Measurements from ENCODE around the gene ASCC1. TPM values are rescaled to one million over a fixed set of nuclear protein-coding genes. Genes with fewer than 3 reads are reported as not detected.

Gene ASCC1
- total and polyA plus RNA-seq, 10 donors = 11.9 to 41.7 (median 33.8) TPM

DNA sequence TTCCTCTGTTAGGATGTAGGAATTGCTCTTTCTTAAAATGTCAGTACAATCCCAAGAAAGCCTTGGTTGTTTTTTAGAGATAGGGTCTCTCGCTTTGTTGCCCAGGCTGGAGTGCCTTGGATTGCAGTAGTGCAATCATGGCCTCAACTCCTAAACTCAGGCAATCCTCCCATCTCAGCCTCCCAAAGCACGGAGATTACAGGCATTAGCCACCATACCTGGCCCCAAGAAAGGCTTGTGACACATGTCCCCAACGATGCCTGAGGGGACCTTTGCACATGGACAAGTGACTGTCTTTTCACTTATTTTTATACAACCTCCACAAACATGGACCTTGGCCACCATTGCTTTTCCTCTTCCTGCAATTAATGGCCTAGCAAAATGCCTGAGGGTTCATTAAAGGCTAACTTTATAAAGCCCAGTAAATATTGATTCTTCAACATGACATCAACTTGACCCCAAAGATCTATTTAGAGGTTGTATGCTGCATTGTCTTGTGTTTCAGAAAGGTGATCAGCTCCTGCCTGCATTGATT, 117.7 kb downstream of the ASCC1 start:
- Histone ChIP-seq H3K27me3 (replicated peaks in 1 of 7) (no peaks in the 10 kb centered on the region), H3K4me1 (no peaks in the 10 kb centered on the region), H3K36me3 (peaks cover 0 to 93% (median 40%) of the 10 kb centered on the region in 6 donors), H3K4me3 (no peak overlapping the region), H3K9me3 (no peaks in the 10 kb centered on the region), H3K27ac (no peak overlapping the region)
- 90 to 95% (median 93%) methylated on average over 3 of the region's 3 CpGs for WGBS, 5 donors
- intact Hi-C loops (cut with DNase I; ENCODE audit: low total_unique reads) = no loop called here
- TF ChIP-seq POLR2AphosphoS5 (IDR thresholded peaks at IDR 0.05) (no peak), POLR2A (IDR thresholded peaks at IDR 0.05) (no peak)
- TF ChIP-seq, protein P1, sequence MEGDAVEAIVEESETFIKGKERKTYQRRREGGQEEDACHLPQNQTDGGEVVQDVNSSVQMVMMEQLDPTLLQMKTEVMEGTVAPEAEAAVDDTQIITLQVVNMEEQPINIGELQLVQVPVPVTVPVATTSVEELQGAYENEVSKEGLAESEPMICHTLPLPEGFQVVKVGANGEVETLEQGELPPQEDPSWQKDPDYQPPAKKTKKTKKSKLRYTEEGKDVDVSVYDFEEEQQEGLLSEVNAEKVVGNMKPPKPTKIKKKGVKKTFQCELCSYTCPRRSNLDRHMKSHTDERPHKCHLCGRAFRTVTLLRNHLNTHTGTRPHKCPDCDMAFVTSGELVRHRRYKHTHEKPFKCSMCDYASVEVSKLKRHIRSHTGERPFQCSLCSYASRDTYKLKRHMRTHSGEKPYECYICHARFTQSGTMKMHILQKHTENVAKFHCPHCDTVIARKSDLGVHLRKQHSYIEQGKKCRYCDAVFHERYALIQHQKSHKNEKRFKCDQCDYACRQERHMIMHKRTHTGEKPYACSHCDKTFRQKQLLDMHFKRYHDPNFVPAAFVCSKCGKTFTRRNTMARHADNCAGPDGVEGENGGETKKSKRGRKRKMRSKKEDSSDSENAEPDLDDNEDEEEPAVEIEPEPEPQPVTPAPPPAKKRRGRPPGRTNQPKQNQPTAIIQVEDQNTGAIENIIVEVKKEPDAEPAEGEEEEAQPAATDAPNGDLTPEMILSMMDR (IDR thresholded peaks at IDR 0.05 in 8 of 11, conservative IDR thresholded peaks at IDR 0.05 in 3 of 11) = no peak
- DNase-seq = no peak

DNA sequence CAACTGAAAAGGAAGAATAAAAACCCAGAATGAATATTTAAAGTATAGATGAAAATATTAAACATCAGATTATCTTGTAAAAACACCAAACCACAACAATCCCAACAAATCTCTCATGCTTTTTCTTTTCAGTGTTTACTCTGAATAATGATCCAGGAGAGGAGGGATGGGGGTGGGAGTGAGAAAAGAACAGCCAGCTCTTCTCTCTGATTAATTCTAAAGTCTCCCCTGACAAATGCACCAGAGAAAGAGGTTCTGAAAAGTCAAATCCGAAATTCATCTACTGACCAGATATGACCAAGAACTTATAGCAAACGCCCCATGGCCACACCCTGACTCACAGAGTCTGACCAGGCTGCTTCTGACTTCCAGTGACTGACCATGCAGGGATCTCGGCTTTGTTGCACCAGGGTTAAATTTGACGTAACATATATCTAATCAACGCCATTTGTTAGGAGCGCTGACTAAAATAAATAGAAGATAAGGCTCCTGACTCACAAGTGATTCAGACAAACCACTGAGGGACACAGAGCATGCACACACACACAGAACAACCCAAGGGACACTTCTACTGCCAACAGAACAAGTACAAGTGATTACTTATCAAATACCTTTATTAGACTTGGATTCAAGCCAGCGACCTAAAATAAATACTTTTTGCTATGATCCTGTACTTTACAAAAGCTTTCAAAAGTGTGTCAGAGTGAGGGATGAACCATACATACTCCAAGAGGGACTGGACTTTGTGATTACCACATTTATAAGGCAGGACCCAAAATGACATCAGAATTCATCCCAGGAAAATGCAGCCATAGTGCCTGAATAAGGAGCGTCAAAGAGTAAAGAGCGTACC, 118.4 kb downstream of the ASCC1 start:
- Histone ChIP-seq H3K4me1 (no peaks in the 10 kb centered on the region), H3K36me3 (peaks cover 0 to 92% (median 39%) of the 10 kb centered on the region in 6 donors), H3K4me3 (no peak overlapping the region), H3K27ac (no peak overlapping the region), H3K27me3 (replicated peaks in 1 of 7) (no peaks in the 10 kb centered on the region), H3K9me3 (no peaks in the 10 kb centered on the region)
- intact Hi-C loops (cut with DNase I; ENCODE audit: low total_unique reads) = no loop called here
- TF ChIP-seq POLR2A (IDR thresholded peaks at IDR 0.05) = no peak
- TF ChIP-seq, protein P1 (IDR thresholded peaks at IDR 0.05 in 8 of 11, conservative IDR thresholded peaks at IDR 0.05 in 3 of 11) = no peak
- no peak for TF ChIP-seq POLR2AphosphoS5 (IDR thresholded peaks at IDR 0.05)
- 84 to 97% (median 93%) methylated on average over 9 of the region's 9 CpGs for WGBS, 5 donors
- DNase-seq = no peak

DNA sequence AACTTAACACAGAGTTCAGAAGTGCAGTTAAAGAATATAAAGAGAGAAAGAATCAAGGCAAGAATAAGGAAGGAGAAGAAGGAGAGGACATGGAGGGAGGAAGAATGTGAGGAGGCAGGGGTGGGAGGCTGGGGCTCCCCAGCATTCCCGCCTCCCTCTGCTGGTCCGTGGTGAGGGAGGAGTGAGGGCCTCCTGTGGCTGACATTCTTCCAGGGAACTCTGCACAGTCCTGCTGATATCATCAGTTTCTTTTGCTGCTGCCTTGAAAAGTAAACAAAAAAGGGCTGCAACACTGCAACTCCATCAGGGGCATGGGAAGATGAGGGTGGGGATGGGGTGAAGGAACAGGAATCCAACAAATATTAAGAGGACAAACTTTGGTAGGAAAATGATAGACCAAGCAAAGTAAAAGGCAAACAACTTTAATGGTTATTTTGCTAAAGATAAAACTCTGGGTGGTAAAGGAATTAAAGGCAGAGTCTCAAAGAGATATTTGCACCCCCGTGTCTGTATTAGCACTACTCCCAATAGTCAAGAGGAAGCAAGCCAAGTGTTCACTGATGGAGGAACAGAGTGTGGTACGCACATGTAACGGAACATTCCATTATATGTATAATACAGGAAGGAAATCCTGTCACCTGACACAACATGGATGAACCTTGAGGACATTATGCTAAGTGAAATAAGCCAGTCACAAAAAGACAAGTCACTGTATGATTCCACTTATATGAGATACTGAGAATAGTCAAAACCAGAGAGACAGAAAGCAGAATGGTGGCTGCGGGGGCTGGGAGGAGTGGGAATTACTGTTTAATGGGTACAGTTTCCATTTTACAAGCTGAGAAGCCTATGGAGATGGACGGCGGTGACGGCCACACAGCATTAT, 119.7 kb downstream of the ASCC1 start:
- Histone ChIP-seq H3K4me1 (no peaks in the 10 kb centered on the region), H3K27ac (no peak overlapping the region), H3K27me3 (replicated peaks in 1 of 7) (no peaks in the 10 kb centered on the region), H3K9me3 (no peaks in the 10 kb centered on the region), H3K36me3 (peaks cover 0 to 86% (median 27%) of the 10 kb centered on the region in 6 donors), H3K4me3 (no peak overlapping the region)
- no peak for DNase-seq
- intact Hi-C loops (cut with DNase I; ENCODE audit: low total_unique reads) = no loop called here
- TF ChIP-seq POLR2A (IDR thresholded peaks at IDR 0.05) (no peak), POLR2AphosphoS5 (IDR thresholded peaks at IDR 0.05) (no peak)
- TF ChIP-seq, protein P1 (IDR thresholded peaks at IDR 0.05 in 8 of 11, conservative IDR thresholded peaks at IDR 0.05 in 3 of 11) = no peak
- 79 to 85% (median 84%) methylated on average over 9 of the region's 9 CpGs for WGBS, 5 donors

Measured in spleen (tissue), 11 donors.